Measurements from ENCODE around the gene WDR47. TPM values are rescaled to one million over a fixed set of nuclear protein-coding genes. Genes with fewer than 3 reads are reported as not detected.
"Not testable (repeated sequence)": the region's sequence is repeated elsewhere in the genome, so short reads cannot be mapped to it uniquely, and the experiment has no call there.

The WDR47 gene
- total RNA-seq, 1 donor: 19.3 TPM

- Histone ChIP-seq H3K27me3 (ENCODE audit: insufficient read depth, low read length) (no peaks in the 10 kb centered on the region), H3K4me3 (ENCODE audit: low read length) (no peak overlapping the region), H3K4me1 (ENCODE audit: insufficient read depth, low read length) (no peaks in the 10 kb centered on the region), H3K9me3 (ENCODE audit: low read depth, low read length) (no peaks in the 10 kb centered on the region)
Observed at GRCh38 chr1:109027841-109028240, 14.1 kb downstream of the WDR47 start.

- Histone ChIP-seq H3K9me3 (ENCODE audit: low read depth, low read length) (no peaks in the 10 kb centered on the region), H3K27me3 (ENCODE audit: insufficient read depth, low read length) (no peaks in the 10 kb centered on the region), H3K4me3 (ENCODE audit: low read length) (no peak overlapping the region), H3K4me1 (ENCODE audit: insufficient read depth, low read length) (no peaks in the 10 kb centered on the region)
Observed at GRCh38 chr1:109025694-109026093, 16.2 kb downstream of the WDR47 start.

- Histone ChIP-seq H3K4me3 (ENCODE audit: low read length) (no peak overlapping the region), H3K4me1 (ENCODE audit: insufficient read depth, low read length) (no peaks in the 10 kb centered on the region), H3K27me3 (ENCODE audit: insufficient read depth, low read length) (no peaks in the 10 kb centered on the region), H3K9me3 (ENCODE audit: low read depth, low read length) (no peaks in the 10 kb centered on the region)
Observed at GRCh38 chr1:109024646-109025045, 17.3 kb downstream of the WDR47 start.

- H3K4me3 ChIP-seq (ENCODE audit: low read length): no peak overlapping the region
Observed at GRCh38 chr1:109020693-109021257, 21.1 kb downstream of the WDR47 start.

GRCh38 chr1:109017719-109018118 lies 24.2 kb downstream of the WDR47 start:
- not testable (repeated sequence) for H3K4me1 ChIP-seq (ENCODE audit: insufficient read depth, low read length); H3K4me3 ChIP-seq (ENCODE audit: low read length); H3K9me3 ChIP-seq (ENCODE audit: low read depth, low read length); H3K27me3 ChIP-seq (ENCODE audit: insufficient read depth, low read length)

More at GRCh38 chr1:109020693-109021257, 21.1 kb downstream of the WDR47 start:
- Histone ChIP-seq H3K9me3 (ENCODE audit: low read depth, low read length) (no peaks in the 10 kb centered on the region), H3K27me3 (ENCODE audit: insufficient read depth, low read length) (no peaks in the 10 kb centered on the region), H3K4me1 (ENCODE audit: insufficient read depth, low read length) (no peaks in the 10 kb centered on the region)

- Histone ChIP-seq H3K27me3 (ENCODE audit: insufficient read depth, low read length) (no peaks in the 10 kb centered on the region), H3K4me3 (ENCODE audit: low read length) (no peak overlapping the region), H3K4me1 (ENCODE audit: insufficient read depth, low read length) (no peaks in the 10 kb centered on the region), H3K9me3 (ENCODE audit: low read depth, low read length) (no peaks in the 10 kb centered on the region)
Observed at GRCh38 chr1:109017134-109017533, 24.8 kb downstream of the WDR47 start.

GRCh38 chr1:109011335-109011734 lies 30.6 kb downstream of the WDR47 start:
- no peak overlapping the region for H3K4me3 ChIP-seq (ENCODE audit: low read length)
- H3K27me3 ChIP-seq (ENCODE audit: insufficient read depth, low read length): no peaks in the 10 kb centered on the region
- H3K9me3 ChIP-seq (ENCODE audit: low read depth, low read length): no peaks in the 10 kb centered on the region
- no peaks in the 10 kb centered on the region for H3K4me1 ChIP-seq (ENCODE audit: insufficient read depth, low read length)

GRCh38 chr1:108996622-108997021 lies 45.3 kb downstream of the WDR47 start:
- H3K4me3 ChIP-seq (ENCODE audit: low read length); H3K9me3 ChIP-seq (ENCODE audit: low read depth, low read length); H3K27me3 ChIP-seq (ENCODE audit: insufficient read depth, low read length); H3K4me1 ChIP-seq (ENCODE audit: insufficient read depth, low read length): not testable (repeated sequence)

- H3K4me1 ChIP-seq (ENCODE audit: insufficient read depth, low read length): no peaks in the 10 kb centered on the region
- no peaks in the 10 kb centered on the region for H3K27me3 ChIP-seq (ENCODE audit: insufficient read depth, low read length)
- H3K4me3 ChIP-seq (ENCODE audit: low read length): no peak overlapping the region
- no peaks in the 10 kb centered on the region for H3K9me3 ChIP-seq (ENCODE audit: low read depth, low read length)
Observed at GRCh38 chr1:108983114-108983513, 58.8 kb downstream of the WDR47 start.

- Histone ChIP-seq H3K4me1 (ENCODE audit: insufficient read depth, low read length) (no peaks in the 10 kb centered on the region), H3K9me3 (ENCODE audit: low read depth, low read length) (no peaks in the 10 kb centered on the region), H3K4me3 (ENCODE audit: low read length) (no peak overlapping the region), H3K27me3 (ENCODE audit: insufficient read depth, low read length) (no peaks in the 10 kb centered on the region)
Observed at GRCh38 chr1:108976658-108977057, 65.2 kb downstream of the WDR47 start.

GRCh38 chr1:108972951-108973350 lies 69.0 kb downstream of the WDR47 start:
- H3K4me1 ChIP-seq (ENCODE audit: insufficient read depth, low read length): no peaks in the 10 kb centered on the region
- H3K27me3 ChIP-seq (ENCODE audit: insufficient read depth, low read length): no peaks in the 10 kb centered on the region
- no peaks in the 10 kb centered on the region for H3K9me3 ChIP-seq (ENCODE audit: low read depth, low read length)
- no peak overlapping the region for H3K4me3 ChIP-seq (ENCODE audit: low read length)

GRCh38 chr1:108969346-108969745 lies 72.6 kb downstream of the WDR47 start:
- H3K9me3 ChIP-seq (ENCODE audit: low read depth, low read length): no peaks in the 10 kb centered on the region
- no peak overlapping the region for H3K4me3 ChIP-seq (ENCODE audit: low read length)
- no peaks in the 10 kb centered on the region for H3K4me1 ChIP-seq (ENCODE audit: insufficient read depth, low read length)
- H3K27me3 ChIP-seq (ENCODE audit: insufficient read depth, low read length): no peaks in the 10 kb centered on the region

GRCh38 chr1:108963052-108963686 lies 78.7 kb downstream of the WDR47 start, which contains the start of gene CLCC1:
Gene CLCC1 (minus strand): TSS chr1:108963484. CDS start chr1:108950437, 13,047 bp downstream.
- Histone ChIP-seq H3K9me3 (ENCODE audit: low read depth, low read length) (no peaks in the 10 kb centered on the region), H3K4me1 (ENCODE audit: insufficient read depth, low read length) (peaks cover 28% of the 10 kb centered on the region), H3K27me3 (ENCODE audit: insufficient read depth, low read length) (no peaks in the 10 kb centered on the region), H3K4me3 (ENCODE audit: low read length) (peak within 1 kb of the TSS; percentile 64)

GRCh38 chr1:108962681-108963051 lies 79.2 kb downstream of the WDR47 start:
- Histone ChIP-seq H3K4me1 (ENCODE audit: insufficient read depth, low read length) (peaks cover 33% of the 10 kb centered on the region), H3K27me3 (ENCODE audit: insufficient read depth, low read length) (no peaks in the 10 kb centered on the region), H3K9me3 (ENCODE audit: low read depth, low read length) (no peaks in the 10 kb centered on the region), H3K4me3 (ENCODE audit: low read length) (peak overlapping the region; percentile 64)

GRCh38 chr1:108961752-108962486 lies 80.0 kb downstream of the WDR47 start:
- Histone ChIP-seq H3K27me3 (ENCODE audit: insufficient read depth, low read length) (no peaks in the 10 kb centered on the region), H3K4me3 (ENCODE audit: low read length) (peak overlapping the region; percentile 64), H3K9me3 (ENCODE audit: low read depth, low read length) (no peaks in the 10 kb centered on the region), H3K4me1 (ENCODE audit: insufficient read depth, low read length) (peaks cover 40% of the 10 kb centered on the region)

Data from mononuclear cell (primary cell).